NCI-H146 (cell line): ENCODE results near the gene TNC.

ENCODE experiments used
- DNase-seq: peaks from one replicate; lab custom pipeline; 2025; lab: John Stamatoyannopoulos, UW

The TNC gene

GRCh38 chr9:115099901-115100300 lies 18.1 kb downstream of the TNC start:
- no peak for DNase-seq

DNA sequence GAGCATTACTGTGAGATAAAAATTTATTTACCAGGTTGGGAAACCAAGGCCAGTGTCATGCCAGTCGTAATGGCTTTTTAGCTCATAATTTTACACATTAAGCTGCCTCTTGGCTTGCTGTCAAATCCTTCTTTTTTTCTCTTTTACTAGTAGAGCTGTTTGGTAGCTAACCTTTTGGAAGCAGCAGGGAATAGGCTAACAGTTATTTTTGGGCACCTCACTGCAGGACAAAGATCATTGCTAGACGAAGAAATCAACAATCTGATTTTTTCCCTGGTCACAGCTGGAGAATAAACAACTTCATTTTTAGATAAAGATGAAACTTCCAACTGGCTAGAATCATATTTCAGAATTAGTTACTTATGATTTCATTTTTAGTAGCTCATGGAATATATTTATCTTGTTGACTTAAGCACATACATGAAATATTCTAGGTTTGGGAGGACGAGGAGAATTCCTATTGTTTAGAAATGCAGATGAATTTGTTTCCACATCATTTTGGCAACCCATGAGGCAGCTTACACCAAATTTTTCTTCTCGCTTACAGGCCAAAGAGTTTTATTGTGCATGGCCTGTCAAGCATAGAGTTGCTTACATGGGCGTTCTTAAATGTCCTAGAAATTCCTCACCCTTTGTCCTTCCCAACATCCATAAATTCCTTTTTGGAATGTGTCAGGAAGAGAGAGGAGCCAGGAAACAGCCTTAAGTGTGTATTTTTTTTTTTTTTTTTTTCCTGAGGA lies 19.6 kb downstream of the TNC start:
- no peak for DNase-seq

DNA sequence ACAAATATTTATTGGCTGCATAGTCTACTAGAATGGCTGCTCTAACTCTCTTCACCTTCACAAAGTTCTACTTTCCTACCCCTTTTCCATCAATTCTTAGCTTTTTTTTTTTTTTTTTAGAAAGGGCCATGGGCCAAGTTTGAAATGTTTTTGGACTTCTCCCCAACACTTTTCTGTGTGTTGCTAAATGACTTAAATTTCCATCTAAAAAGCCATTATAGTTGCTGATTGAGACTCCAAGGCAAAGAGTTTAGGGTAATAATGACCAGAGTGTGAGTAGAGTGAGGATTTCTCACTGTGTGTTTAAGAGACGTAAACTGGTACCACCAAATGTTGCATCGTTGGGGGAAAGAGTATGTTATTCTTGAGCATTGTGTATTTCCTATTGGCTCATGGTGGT lies 24.4 kb downstream of the TNC start:
- DNase-seq = no peak

- DNase-seq = no peak
These were observed 27.5 kb downstream of the TNC start for GRCh38 chr9:115090486-115090885.

DNA sequence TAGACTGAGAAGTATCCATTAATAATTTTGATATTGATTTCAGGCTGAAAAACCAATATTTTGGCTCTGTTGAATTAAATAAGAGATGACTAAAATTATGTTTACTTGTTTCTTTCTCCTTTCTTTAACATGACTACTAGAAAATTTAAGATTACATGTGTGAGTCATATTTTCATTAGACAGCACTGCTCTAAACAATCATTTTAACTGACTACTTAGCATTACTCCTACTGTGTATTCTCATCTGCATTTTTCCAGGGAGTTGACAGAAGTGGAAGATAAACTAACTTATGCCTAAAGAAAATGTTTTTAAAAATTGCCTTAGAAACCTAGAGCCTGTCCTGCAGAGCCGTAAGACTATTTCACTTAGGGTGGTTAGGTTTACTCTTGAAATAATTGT lies 29.1 kb downstream of the TNC start:
- DNase-seq = no peak

- no peak for DNase-seq
These were observed 31.1 kb downstream of the TNC start for GRCh38 chr9:115086886-115087285.

GRCh38 chr9:115086461-115086860 lies 31.5 kb downstream of the TNC start:
- DNase-seq = no peak

GRCh38 chr9:115085773-115086377 lies 32.1 kb downstream of the TNC start:
- no peak for DNase-seq

- no peak for DNase-seq
These were observed 33.2 kb downstream of the TNC start for GRCh38 chr9:115084709-115085108.

DNA sequence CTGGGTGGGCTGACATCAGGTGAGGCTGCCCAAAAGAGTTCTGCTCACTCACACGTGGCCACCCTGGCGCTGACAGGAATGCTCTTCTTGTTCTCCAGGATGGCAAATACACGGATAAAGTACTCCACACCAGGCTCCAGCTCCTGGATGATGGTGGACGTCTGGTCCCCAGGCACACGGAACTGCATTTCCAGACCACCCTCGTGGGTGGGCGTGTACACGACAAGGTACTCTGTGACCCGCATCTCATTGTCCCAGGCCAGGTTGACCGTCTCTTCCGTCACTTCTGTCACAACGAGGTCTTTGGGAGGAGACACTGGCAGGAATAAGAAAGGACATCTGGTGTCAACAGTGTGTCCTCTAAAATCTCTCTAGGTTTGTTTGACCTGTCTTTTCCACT lies 33.8 kb downstream of the TNC start:
- no peak for DNase-seq

DNA sequence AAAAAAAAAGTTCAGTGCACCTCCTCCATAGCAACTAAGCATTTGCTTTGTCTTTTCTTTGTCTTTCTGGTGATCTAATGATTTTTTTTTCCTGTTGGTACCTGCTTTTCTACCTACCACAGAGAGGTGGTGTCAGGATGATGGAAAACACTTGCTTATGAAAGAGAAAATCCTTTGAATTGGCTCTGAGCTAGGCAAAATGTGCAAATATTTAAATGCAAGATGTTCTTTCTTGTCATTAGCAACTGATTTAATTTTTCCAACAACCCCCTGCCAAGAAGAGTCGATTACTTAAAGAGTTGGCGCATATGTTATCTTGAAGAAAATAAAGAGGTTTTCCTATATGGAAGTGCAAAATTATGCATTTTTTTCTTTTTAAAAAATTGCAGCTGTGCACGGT lies 37.7 kb downstream of the TNC start:
- DNase-seq = no peak

- DNase-seq = no peak
These were observed 38.8 kb downstream of the TNC start for GRCh38 chr9:115079156-115079555.

GRCh38 chr9:115073456-115073855 lies 44.5 kb downstream of the TNC start:
- no peak for DNase-seq

GRCh38 chr9:115071176-115071575 lies 46.8 kb downstream of the TNC start:
- DNase-seq = no peak

DNA sequence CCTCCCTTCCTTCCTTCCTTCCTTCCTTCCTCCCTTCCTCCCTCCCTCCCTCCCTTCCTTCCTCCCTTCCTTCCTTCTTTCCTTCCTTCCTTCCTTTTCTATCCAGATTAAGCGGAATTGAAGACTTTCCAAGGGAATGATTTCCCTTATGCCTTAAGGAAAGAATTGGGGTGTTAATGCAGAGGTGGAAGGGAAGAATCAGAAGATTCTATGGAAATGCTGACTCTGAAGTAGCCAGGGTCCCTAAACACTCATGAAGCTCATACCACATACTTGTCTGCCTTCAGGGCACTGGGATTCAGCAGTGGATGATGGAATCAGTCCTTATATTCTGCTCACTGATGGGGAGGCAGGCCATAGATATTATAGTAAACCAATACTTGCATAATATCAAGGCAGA lies 48.2 kb downstream of the TNC start:
- no peak for DNase-seq

DNA sequence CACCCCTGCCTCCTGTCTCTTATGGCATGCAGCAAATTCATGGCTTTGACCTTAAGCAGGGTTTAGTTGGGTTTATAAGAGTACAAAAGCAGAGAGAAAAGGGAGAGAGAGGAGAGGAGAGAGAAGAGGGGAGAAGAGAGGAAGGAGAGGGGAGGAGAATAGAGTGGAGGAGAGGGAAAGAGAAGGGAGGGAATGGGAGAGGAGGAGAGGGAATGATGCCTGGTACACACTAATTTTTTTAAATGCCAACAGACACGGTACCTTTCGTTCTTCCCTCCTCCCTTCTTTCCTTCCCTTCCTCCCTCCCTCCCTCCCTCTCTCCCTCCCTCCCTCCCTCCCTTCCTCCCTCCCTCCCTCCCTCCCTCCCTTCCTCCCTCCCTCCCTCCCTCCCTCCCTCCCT lies 48.7 kb downstream of the TNC start:
- no peak for DNase-seq

DNA sequence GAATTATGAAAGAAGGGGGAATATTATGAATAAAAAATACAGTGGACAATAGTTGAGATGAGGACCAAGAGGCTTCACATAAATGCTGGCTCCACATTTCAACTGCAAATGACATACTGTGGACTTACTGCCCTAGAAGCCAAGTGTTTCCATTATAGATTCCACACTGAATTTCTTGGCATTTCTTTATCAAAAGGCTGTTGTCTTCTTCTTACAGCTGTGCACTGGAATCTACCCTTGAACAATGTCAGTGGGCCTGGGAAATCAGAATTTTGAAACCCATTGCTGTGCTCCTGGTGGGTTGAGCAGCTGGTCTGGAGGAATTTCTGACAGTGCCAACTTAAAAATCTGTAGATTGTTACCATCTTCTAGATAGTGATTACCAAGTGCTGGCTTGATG lies 49.9 kb downstream of the TNC start:
- DNase-seq = no peak

- no peak for DNase-seq
These were observed 54.7 kb downstream of the TNC start for GRCh38 chr9:115063058-115063845.

DNA sequence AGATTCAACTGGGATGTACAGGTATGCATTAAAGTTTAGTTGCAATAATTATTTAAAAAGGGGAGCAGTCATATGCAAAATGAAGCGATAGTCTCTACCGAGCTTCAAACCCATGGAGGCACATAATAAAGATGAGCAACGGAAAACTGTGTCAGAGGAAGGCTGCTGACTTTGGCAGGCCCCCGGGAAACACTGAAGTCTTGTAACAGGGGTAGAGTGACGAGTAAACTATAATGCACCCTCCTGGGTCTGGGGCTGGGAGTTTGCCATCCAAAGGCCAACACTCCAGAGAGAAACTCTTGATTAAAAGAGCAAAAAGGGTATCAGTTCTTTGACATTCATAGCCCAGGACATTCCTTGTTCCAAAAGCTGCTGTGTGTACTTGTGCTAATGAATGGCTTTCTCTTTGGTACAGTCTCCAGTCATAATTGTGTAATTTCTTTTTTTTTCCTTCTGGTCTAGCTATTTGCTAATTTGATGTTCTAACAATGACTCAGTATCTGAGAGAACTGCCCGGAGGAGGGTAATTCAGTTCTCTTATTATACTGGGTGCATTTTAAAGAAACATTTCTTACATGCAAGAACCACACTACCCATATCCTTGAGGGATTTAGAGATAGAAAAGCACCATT lies 59.2 kb downstream of the TNC start:
- no peak for DNase-seq

DNA sequence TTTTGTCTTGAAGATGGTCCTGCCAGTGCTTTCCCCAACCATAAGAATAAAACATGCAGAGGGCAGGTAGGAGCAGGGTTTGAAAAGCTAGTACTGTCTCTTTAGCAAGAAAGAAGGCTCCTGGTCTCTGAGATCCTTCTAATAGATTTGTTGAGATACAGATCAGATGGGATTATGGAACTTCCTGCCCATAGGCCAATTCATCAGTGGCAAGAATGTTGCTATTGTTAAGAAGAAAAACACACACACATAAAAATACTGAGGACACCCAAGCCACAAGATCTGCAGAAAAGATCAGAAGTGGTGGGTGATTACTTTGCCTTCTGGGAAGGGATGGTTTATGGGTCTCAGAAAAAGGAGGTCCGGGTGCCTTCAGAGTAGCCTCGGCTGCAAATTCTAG lies 59.8 kb downstream of the TNC start:
- DNase-seq = no peak

DNA sequence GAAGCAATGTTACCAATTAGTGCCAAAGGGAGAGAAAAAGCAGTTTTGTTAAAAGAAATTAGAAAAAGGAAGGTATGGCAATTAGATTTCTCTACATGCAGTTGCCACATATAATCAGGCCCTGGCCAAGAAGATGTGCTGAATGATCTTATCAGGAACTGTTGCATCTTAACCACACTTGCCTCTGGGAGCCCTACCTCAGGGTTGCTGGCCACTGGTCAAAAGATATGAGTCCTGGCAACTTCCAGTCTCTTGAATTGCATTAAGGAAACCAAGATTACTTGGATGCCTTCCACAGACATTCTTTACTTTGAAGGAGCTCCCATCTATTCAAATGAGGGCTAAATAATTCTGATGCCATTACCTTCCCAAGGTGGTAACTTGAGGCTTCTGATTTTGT lies 60.4 kb downstream of the TNC start:
- DNase-seq = no peak

GRCh38 chr9:115050002-115050490 lies 67.9 kb downstream of the TNC start:
- DNase-seq = no peak

GRCh38 chr9:115046824-115047223 lies 71.1 kb downstream of the TNC start:
- no peak for DNase-seq
